ENCODE results near the gene PRPF38B.
"Not testable (repeated sequence)": the region's sequence is repeated elsewhere in the genome, so short reads cannot be mapped to it uniquely, and the experiment has no call there.

Gene PRPF38B

GRCh38 chr1:108679586-108680213, 12.4 kb upstream of the PRPF38B start:
- DNase-seq (ENCODE audit: low read depth), result no peak

GRCh38 chr1:108681701-108682100, 10.4 kb upstream of the PRPF38B start:
- not testable (repeated sequence) for DNase-seq (ENCODE audit: low read depth)

- DNase-seq (ENCODE audit: low read depth), result no peak
Measured at GRCh38 chr1:108685529-108685928, 6.6 kb upstream of the PRPF38B start.

- DNase-seq (ENCODE audit: low read depth), result peak; percentile 60
Measured at GRCh38 chr1:108686614-108687313, 5.3 kb upstream of the PRPF38B start.

GRCh38 chr1:108691128-108691941, 775 bp upstream of the PRPF38B start:
- DNase-seq (ENCODE audit: low read depth), result no peak

GRCh38 chr1:108692724-108693655, 880 bp downstream of the PRPF38B start:
- peak; percentile 76 for DNase-seq (ENCODE audit: low read depth)

GRCh38 chr1:108695535-108695934, 3.4 kb downstream of the PRPF38B start:
- DNase-seq (ENCODE audit: low read depth), result no peak

- DNase-seq (ENCODE audit: low read depth), result no peak
Measured at GRCh38 chr1:108699375-108700332, 7.5 kb downstream of the PRPF38B start.

- DNase-seq (ENCODE audit: low read depth), result no peak
Measured at GRCh38 chr1:108701176-108701849, 9.2 kb downstream of the PRPF38B start.

GRCh38 chr1:108702109-108702508, 10.0 kb downstream of the PRPF38B start:
- not testable (repeated sequence) for DNase-seq (ENCODE audit: low read depth)

GRCh38 chr1:108703939-108704338, 11.8 kb downstream of the PRPF38B start:
- no peak for DNase-seq (ENCODE audit: low read depth)

- DNase-seq (ENCODE audit: low read depth), result peak; percentile 64
Measured at GRCh38 chr1:108704496-108704895, 12.4 kb downstream of the PRPF38B start.

GRCh38 chr1:108706643-108707042, 14.5 kb downstream of the PRPF38B start:
- DNase-seq (ENCODE audit: low read depth), result no peak

GRCh38 chr1:108708691-108709660, 16.9 kb downstream of the PRPF38B start:
- no peak for DNase-seq (ENCODE audit: low read depth)

GRCh38 chr1:108712606-108713150, 20.6 kb downstream of the PRPF38B start, which contains the start of gene FNDC7:
FNDC7 (plus strand) TSS chr1:108712908; CDS start chr1:108712934, 26 bp downstream.
- DNase-seq (ENCODE audit: low read depth), result no peak

- DNase-seq (ENCODE audit: low read depth), result no peak
Measured at GRCh38 chr1:108715932-108716331, 23.8 kb downstream of the PRPF38B start.

- DNase-seq (ENCODE audit: low read depth), result no peak
Measured at GRCh38 chr1:108716437-108717230, 24.5 kb downstream of the PRPF38B start.

All from HS-27A (cell line).